HG02642 (cell line): ENCODE measurements around the gene DLG2.
A peak's percentile ranks its signal among the peaks of the same experiment; 100 is the strongest.

Experiments used
- ATAC-seq: cut with Tn5 transposase; IDR thresholded peaks from one replicate; pipeline ENCODE4 v1.9.1; 2021; ENCODE audit warnings: mild to moderate bottlenecking; ENCODE audit not compliant: unreplicated experiment, poor library complexity

The DLG2 gene

GRCh38 chr11:84724256-84724655 is 902.9 kb downstream of the DLG2 start:
- ATAC-seq: no peak

- ATAC-seq: no peak
Measured at GRCh38 chr11:84722583-84723108, 904.5 kb downstream of the DLG2 start.

- no peak for ATAC-seq
Measured at GRCh38 chr11:84721561-84721961, 905.6 kb downstream of the DLG2 start.

- ATAC-seq: no peak
Measured at GRCh38 chr11:84720706-84721402, 906.3 kb downstream of the DLG2 start.

GRCh38 chr11:84719935-84720577 is 907.1 kb downstream of the DLG2 start:
- ATAC-seq: no peak

GRCh38 chr11:84714316-84714780 is 912.8 kb downstream of the DLG2 start:
- ATAC-seq: peak; percentile 90

- no peak for ATAC-seq
Measured at GRCh38 chr11:84691830-84692229, 935.3 kb downstream of the DLG2 start.

GRCh38 chr11:84687433-84687832 is 939.7 kb downstream of the DLG2 start:
- no peak for ATAC-seq

- no peak for ATAC-seq
Measured at GRCh38 chr11:84686716-84687115, 940.4 kb downstream of the DLG2 start.

GRCh38 chr11:84685976-84686375 is 941.2 kb downstream of the DLG2 start:
- no peak for ATAC-seq

- no peak for ATAC-seq
Measured at GRCh38 chr11:84685149-84685548, 942.0 kb downstream of the DLG2 start.

GRCh38 chr11:84681456-84681855 is 945.7 kb downstream of the DLG2 start:
- ATAC-seq: no peak

- ATAC-seq: no peak
Measured at GRCh38 chr11:84675396-84676025, 951.6 kb downstream of the DLG2 start.

GRCh38 chr11:84673753-84674152 is 953.4 kb downstream of the DLG2 start:
- ATAC-seq: no peak

GRCh38 chr11:84671325-84671999 is 955.7 kb downstream of the DLG2 start:
- no peak for ATAC-seq

- no peak for ATAC-seq
Measured at GRCh38 chr11:84663731-84664130, 963.4 kb downstream of the DLG2 start.

GRCh38 chr11:84660257-84660977 is 966.7 kb downstream of the DLG2 start:
- no peak for ATAC-seq

- no peak for ATAC-seq
Measured at GRCh38 chr11:84655712-84656111, 971.4 kb downstream of the DLG2 start.

- ATAC-seq: no peak
Measured at GRCh38 chr11:84648471-84648870, 978.7 kb downstream of the DLG2 start.
